Measurements from ENCODE around the gene PPM1G.
"Not testable (repeated sequence)": the region's sequence is repeated elsewhere in the genome, so short reads cannot be mapped to it uniquely, and the experiment has no call there.

PPM1G gene

DNA sequence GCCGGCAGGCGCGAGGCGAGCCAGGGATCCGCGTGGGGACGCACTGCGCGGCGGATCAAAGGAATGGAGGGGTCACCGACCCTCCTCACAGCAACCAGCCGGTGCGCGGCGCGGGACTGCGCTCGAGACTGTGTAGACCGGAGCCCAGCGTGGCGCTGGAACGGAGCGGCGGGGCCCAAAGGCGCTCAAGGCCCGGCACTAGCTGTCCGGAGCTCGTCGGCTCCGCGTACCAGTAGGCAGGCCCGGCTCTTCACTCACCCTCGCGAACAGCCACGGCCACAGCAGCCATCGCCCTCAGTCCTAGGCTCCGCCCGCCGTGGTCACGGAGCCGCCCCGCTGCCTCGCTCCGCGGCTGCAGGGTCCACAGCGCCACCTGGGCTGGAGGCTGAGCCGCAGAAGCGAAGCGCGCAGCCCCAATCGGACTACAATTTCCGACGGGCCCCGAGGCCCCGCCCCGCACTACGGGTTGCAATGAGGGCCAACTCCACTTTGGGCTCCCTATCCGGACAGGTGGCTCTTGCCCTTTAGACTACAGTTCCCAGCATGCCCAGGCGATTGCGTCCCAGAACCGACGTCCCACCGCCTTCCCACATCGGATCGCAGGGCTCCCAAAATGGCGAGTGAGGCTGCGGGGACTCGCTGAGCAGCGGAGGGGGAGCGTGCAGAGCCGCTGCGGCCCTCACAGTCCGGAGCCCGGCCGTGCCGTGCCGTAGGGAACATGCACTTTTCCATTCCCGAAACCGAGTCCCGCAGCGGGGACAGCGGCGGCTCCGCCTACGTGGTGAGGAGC is 39.2 kb downstream of the PPM1G start, which contains the start of the genes EIF2B4 and SNX17:
EIF2B4 (minus strand) TSS at position 313 of the 790 bp plus-strand sequence; CDS start at position 289, 24 bp downstream.
SNX17 (plus strand) TSS at position 591 of the 790 bp plus-strand sequence; CDS start at position 719, 128 bp downstream.
- Histone ChIP-seq H3K9me3 (ENCODE audit: control insufficient read depth, insufficient read depth, low read length) (no peaks in the 10 kb centered on the region), H3K36me3 (ENCODE audit: control insufficient read depth, insufficient read depth, low read length) (peaks cover 30% of the 10 kb centered on the region), H3K4me1 (ENCODE audit: control insufficient read depth, insufficient read depth, low read length) (peaks cover 4% of the 10 kb centered on the region), H3K9ac (ENCODE audit: low read depth, low read length) (peak within 1 kb of the TSS; percentile 87), H3K27me3 (ENCODE audit: control insufficient read depth, insufficient read depth, low read length) (no peaks in the 10 kb centered on the region), H3K4me3 (ENCODE audit: low read depth, low read length) (peak within 1 kb of the TSS; percentile 92)

DNA sequence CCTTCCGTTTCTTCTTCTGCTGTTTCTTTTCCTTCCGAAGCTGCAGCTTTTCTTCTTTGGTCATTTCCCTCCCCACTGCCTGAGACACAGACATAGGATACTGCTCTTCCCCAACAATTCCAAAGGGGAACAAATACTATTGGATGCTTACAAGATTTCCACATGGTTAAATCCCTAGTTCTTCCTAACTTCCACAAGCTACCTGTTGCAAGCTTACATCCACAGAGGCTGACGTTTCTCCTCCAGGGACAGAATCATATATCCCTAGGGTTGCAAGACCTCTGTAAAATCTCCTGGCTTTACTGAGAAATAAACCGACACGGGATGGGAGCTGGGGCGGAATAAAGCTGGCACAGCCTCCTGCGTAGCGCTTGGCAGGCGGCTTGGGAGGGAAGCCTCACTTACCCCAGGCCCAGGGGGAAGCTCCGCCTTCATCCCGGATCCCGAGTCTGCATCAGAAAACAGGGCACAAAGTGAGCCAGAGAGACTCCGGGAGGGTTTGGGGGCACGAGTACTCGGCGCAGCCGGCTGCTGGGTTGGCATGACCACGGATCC is 39.8 kb downstream of the PPM1G start:
- Histone ChIP-seq H3K4me1 (ENCODE audit: control insufficient read depth, insufficient read depth, low read length) (peaks cover 4% of the 10 kb centered on the region), H3K27me3 (ENCODE audit: control insufficient read depth, insufficient read depth, low read length) (no peaks in the 10 kb centered on the region), H3K4me3 (ENCODE audit: low read depth, low read length) (peak overlapping the region; percentile 92), H3K9ac (ENCODE audit: low read depth, low read length) (peak overlapping the region; percentile 87), H3K9me3 (ENCODE audit: control insufficient read depth, insufficient read depth, low read length) (no peaks in the 10 kb centered on the region), H3K36me3 (ENCODE audit: control insufficient read depth, insufficient read depth, low read length) (peaks cover 30% of the 10 kb centered on the region)

DNA sequence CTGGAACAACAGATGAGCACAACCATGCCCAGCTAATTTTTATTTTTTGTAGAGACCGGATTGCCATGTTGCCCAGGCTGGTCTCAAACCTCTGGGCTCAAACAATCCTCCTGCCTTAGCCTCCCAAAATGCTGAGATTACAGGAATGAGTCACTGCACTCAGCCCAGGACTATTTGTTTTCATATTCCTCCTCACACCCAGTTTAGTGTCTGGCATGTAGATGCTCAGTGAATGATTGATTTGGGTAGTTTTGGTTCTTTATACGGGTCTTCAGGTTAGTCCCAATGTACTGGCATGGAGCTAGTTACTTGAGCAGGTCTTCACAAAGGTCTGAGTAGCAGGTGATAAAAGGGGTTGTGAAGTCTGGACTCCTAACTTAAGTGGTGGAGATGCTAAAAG is 45.5 kb downstream of the PPM1G start:
- no peaks in the 10 kb centered on the region for H3K27me3 ChIP-seq (ENCODE audit: control insufficient read depth, insufficient read depth, low read length)
- H3K9me3 ChIP-seq (ENCODE audit: control insufficient read depth, insufficient read depth, low read length): no peaks in the 10 kb centered on the region
- H3K4me1 ChIP-seq (ENCODE audit: control insufficient read depth, insufficient read depth, low read length): no peaks in the 10 kb centered on the region
- H3K9ac ChIP-seq (ENCODE audit: low read depth, low read length): no peak overlapping the region
- no peak overlapping the region for H3K4me3 ChIP-seq (ENCODE audit: low read depth, low read length)
- peaks cover 27% of the 10 kb centered on the region for H3K36me3 ChIP-seq (ENCODE audit: control insufficient read depth, insufficient read depth, low read length)

DNA sequence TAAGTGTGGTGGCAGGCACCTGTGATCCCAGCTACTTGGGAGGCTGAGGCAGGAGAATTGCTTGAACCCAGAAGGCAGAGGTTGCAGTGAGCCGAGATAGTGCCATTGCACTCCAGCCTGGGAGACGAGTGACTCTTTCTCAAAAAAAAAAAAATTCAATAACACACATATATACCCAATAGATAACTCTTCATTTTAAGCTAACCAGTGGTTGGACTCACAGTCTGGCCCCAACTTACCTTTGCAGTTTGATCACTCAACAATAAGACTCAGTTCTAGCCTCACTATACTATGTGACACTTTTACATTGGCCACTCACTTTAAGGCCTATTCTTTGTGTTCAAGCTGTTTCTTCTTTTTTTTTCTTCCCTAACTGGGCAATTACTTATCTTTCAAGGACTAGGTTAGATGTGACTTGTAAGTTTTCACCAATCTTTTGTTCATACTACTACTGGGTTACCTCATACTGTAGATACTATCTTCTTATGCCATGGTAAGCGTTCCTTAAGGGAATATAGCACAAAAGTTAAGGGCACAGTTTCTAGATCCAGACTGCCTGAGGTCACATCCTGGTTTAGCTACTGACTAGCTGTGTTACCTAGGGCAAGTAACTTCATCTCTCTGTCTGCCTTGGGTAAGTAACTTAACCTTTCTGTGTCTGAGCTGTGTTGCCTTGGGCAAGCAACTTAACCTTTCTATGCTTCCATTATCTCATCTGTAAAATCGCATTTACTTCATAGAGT is 46.5 kb downstream of the PPM1G start:
- Histone ChIP-seq H3K4me1 (ENCODE audit: control insufficient read depth, insufficient read depth, low read length) (no peaks in the 10 kb centered on the region), H3K36me3 (ENCODE audit: control insufficient read depth, insufficient read depth, low read length) (peaks cover 20% of the 10 kb centered on the region), H3K4me3 (ENCODE audit: low read depth, low read length) (no peak overlapping the region), H3K9ac (ENCODE audit: low read depth, low read length) (no peak overlapping the region), H3K27me3 (ENCODE audit: control insufficient read depth, insufficient read depth, low read length) (no peaks in the 10 kb centered on the region), H3K9me3 (ENCODE audit: control insufficient read depth, insufficient read depth, low read length) (no peaks in the 10 kb centered on the region)

DNA sequence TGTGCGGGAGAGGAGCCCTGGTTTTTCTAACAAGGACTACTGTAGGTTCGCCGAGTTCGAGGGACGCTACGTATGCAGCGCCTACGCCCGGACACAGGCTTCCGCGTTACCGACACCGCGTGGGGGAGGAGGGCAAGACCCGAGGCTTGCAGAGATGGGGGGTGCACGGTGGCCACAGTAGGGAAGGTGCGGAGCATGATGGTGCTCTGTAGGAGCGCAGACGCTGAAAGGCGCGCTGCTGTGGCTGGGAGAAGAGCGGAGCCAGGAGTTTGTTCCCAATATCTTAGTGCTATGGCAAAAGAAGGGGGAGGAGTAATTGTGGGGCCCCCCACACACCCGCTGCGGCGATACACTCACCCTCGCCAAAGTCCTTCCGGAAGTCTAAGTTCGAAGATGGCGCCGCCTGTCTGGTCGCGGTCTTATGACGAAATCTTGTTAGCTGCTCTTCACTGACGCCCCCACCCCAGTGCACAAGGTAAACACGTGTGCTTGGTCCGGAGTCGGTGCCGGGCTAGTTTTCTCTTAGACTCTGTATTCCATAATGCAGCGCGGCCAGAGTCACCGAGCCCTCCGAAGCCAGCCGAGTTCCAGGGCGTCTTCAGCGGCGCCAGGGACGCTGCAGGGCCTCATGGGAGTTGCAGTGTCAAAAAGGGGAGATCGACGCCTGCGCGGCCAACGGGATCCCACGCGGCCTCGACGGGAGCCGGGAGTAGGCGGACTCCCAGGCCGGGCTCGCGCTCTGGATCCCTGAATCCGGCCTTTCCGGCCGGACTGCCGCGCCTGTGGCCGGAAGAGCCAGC is 52.8 kb downstream of the PPM1G start, which contains the start of gene GTF3C2:
GTF3C2 (minus strand) TSS at position 383 of the 800 bp plus-strand sequence. CDS start 13,210 bp downstream, outside the sequence.
- Histone ChIP-seq H3K9me3 (ENCODE audit: control insufficient read depth, insufficient read depth, low read length) (no peaks in the 10 kb centered on the region), H3K4me1 (ENCODE audit: control insufficient read depth, insufficient read depth, low read length) (peaks cover 5% of the 10 kb centered on the region), H3K36me3 (ENCODE audit: control insufficient read depth, insufficient read depth, low read length) (no peaks in the 10 kb centered on the region), H3K4me3 (ENCODE audit: low read depth, low read length) (peak within 1 kb of the TSS; percentile 97), H3K27me3 (ENCODE audit: control insufficient read depth, insufficient read depth, low read length) (no peaks in the 10 kb centered on the region), H3K9ac (ENCODE audit: low read depth, low read length) (peak within 1 kb of the TSS; percentile 99)

DNA sequence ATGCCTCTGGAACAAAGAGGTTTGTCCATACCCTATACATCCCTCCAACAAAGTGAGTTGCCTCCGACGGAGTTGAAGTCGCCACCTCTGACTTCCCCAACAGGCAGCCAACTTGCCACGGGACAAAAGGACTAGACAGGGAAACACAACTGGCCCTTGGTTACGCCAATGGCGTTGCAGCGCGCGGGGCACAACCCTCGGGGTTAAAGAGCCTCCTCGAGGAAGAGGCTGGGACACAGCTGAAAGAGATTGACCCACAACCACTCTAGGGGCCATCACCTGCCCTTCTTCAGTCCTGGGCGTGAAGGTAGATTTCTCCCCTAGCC is 53.4 kb downstream of the PPM1G start:
- Histone ChIP-seq H3K36me3 (ENCODE audit: control insufficient read depth, insufficient read depth, low read length) (no peaks in the 10 kb centered on the region), H3K4me1 (ENCODE audit: control insufficient read depth, insufficient read depth, low read length) (peaks cover 5% of the 10 kb centered on the region), H3K9me3 (ENCODE audit: control insufficient read depth, insufficient read depth, low read length) (no peaks in the 10 kb centered on the region), H3K4me3 (ENCODE audit: low read depth, low read length) (peak overlapping the region; percentile 97), H3K9ac (ENCODE audit: low read depth, low read length) (peak overlapping the region; percentile 99), H3K27me3 (ENCODE audit: control insufficient read depth, insufficient read depth, low read length) (no peaks in the 10 kb centered on the region)

DNA sequence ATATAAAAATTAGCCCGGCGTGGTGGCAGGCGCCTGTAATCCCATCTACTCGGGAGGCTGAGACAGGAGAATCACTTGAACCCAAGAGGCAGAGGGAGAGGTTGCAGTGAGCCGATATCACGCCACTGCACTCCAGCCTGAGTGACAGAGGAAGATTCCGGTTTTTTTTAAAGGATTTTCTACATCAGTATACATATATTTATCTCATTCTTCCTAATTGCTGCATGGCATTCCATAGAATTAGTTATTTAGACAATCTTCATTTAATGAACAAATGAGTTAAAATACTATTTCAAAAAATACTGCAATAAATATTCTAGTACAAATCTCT is 54.8 kb downstream of the PPM1G start:
- Histone ChIP-seq H3K4me3 (ENCODE audit: low read depth, low read length) (no peak overlapping the region), H3K36me3 (ENCODE audit: control insufficient read depth, insufficient read depth, low read length) (no peaks in the 10 kb centered on the region), H3K4me1 (ENCODE audit: control insufficient read depth, insufficient read depth, low read length) (peaks cover 5% of the 10 kb centered on the region), H3K27me3 (ENCODE audit: control insufficient read depth, insufficient read depth, low read length) (no peaks in the 10 kb centered on the region), H3K9me3 (ENCODE audit: control insufficient read depth, insufficient read depth, low read length) (no peaks in the 10 kb centered on the region), H3K9ac (ENCODE audit: low read depth, low read length) (no peak overlapping the region)

DNA sequence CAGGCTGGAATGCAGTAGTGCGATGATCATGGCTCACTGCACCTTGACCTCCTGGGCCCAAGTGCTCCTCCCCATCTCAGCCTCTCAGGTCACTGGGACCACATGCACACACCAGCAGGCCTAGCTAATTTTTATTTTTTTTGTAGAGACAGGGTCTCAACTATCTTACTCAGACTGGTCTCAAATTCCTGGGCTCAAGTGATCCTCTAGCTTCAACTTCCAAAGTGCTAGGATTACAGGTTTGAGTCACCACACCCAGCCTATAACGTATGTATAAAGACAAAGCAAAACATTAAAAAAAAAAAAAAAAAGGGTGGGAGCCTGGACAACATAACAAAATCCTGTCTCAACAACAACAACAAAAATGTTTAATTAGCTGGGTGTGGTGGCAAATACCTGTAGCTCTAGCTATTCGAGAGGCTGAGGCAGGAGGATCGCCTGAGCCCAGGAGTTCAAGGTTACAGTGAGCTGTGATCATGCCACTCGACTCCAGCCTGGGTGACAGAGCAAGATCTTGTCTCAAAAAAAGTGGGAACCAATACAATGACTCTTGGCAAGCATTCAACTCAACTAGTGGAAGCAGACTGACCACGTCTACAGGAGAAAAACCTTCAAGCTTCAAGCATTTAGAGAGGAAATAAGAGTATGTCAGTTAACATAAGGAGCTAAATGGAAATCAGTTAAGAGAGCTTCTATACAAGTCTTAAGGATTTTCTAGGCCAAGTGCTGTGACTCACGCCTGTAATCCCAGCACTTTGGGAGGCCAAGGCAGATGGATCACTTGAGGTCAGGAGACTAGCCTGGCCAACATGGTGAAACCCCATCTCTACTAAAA is 55.4 kb downstream of the PPM1G start:
- no peaks in the 10 kb centered on the region for H3K36me3 ChIP-seq (ENCODE audit: control insufficient read depth, insufficient read depth, low read length)
- H3K4me1 ChIP-seq (ENCODE audit: control insufficient read depth, insufficient read depth, low read length): peaks cover 5% of the 10 kb centered on the region
- no peaks in the 10 kb centered on the region for H3K9me3 ChIP-seq (ENCODE audit: control insufficient read depth, insufficient read depth, low read length)
- no peak overlapping the region for H3K9ac ChIP-seq (ENCODE audit: low read depth, low read length)
- no peak overlapping the region for H3K4me3 ChIP-seq (ENCODE audit: low read depth, low read length)
- no peaks in the 10 kb centered on the region for H3K27me3 ChIP-seq (ENCODE audit: control insufficient read depth, insufficient read depth, low read length)

DNA sequence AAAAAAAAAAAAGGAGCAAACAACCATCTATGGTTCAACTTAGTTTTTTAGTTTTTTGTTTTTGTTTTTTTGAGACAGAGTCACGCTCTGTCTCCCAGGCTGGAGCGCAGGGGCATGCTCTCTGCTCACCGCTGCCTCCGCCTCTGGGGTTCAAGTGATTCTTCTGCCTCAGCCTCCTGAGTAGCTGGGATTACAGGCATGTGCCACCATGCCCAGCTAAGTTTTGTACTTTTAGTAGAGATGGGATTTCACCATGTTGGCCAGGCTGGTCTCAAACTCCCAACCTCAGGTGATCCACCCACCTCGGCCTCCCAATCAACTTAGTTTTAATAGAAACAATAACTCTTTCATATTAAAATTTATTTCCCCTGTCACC is 56.0 kb downstream of the PPM1G start:
- H3K27me3 ChIP-seq (ENCODE audit: control insufficient read depth, insufficient read depth, low read length); H3K36me3 ChIP-seq (ENCODE audit: control insufficient read depth, insufficient read depth, low read length); H3K9ac ChIP-seq (ENCODE audit: low read depth, low read length); H3K9me3 ChIP-seq (ENCODE audit: control insufficient read depth, insufficient read depth, low read length); H3K4me1 ChIP-seq (ENCODE audit: control insufficient read depth, insufficient read depth, low read length); H3K4me3 ChIP-seq (ENCODE audit: low read depth, low read length): not testable (repeated sequence)

DNA sequence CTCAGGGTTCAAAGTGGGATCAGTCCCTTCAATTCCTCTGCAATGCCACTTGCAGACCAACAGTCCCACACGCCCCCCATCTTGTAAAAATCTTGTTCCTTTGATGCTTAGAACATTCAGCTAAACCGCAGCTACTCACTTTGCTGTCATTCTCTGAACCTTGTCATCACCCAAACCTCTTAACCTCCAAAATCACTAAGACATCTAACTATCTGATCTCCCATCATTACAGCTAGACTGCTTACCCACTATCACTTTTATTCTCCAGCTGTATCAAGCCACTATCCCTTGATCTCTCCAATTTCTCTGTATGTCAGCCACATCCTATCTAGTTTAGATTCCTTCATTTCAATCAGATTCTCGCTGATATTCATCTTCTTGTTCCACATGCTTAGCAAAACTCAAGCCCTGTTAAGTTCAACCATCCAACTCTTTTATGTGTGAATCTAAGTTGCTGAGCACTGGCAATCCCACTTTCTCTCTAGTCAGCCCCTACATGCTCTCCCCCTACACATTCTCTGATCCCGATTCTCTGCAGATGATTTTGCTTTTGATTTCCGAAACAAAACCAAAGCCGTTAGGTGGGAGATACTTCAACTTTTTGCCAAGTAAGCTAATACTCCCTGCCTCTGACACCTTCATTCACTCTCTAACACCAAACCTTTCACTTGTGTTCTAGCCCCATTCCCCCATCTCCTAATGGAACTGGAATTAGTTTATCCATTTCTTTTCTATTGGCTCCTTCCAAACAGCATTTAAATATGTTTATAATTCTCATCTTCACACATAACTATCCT is 57.4 kb downstream of the PPM1G start:
- no peak overlapping the region for H3K9ac ChIP-seq (ENCODE audit: low read depth, low read length)
- no peaks in the 10 kb centered on the region for H3K27me3 ChIP-seq (ENCODE audit: control insufficient read depth, insufficient read depth, low read length)
- peaks cover 5% of the 10 kb centered on the region for H3K4me1 ChIP-seq (ENCODE audit: control insufficient read depth, insufficient read depth, low read length)
- no peaks in the 10 kb centered on the region for H3K9me3 ChIP-seq (ENCODE audit: control insufficient read depth, insufficient read depth, low read length)
- H3K4me3 ChIP-seq (ENCODE audit: low read depth, low read length): no peak overlapping the region
- no peaks in the 10 kb centered on the region for H3K36me3 ChIP-seq (ENCODE audit: control insufficient read depth, insufficient read depth, low read length)

Data from iPS-15b (cell line).